Measurements from ENCODE around the gene VPS45. TPM values are rescaled to one million over a fixed set of nuclear protein-coding genes. Genes with fewer than 3 reads are reported as not detected.

The VPS45 gene
- total RNA-seq, 1 experiment from 2014 or later: 47.8 TPM

- BruUV-seq (replicated peaks): no TSS peak
- CTCF ChIA-PET: no interaction called here
- no peaks in the 10 kb centered on the region for H3K4me1 ChIP-seq (ENCODE audit: insufficient read depth, low read length)
- no peaks in the 10 kb centered on the region for H4K20me1 ChIP-seq (ENCODE audit: low read length)
- no peak overlapping the region for H2AFZ ChIP-seq (ENCODE audit: low read length)
- ATAC-seq (no peak), DNase-seq (no peak)
- no peak overlapping the region for H3K9ac ChIP-seq (ENCODE audit: low read length)
- no peak overlapping the region for H3K27ac ChIP-seq (ENCODE audit: low read length)
- H3K27me3 ChIP-seq (ENCODE audit: low read length): no peaks in the 10 kb centered on the region
- H3K4me3 ChIP-seq (ENCODE audit: low read length): no peak overlapping the region
- no peaks in the 10 kb centered on the region for H3K79me2 ChIP-seq (ENCODE audit: low read length)
- H3K4me2 ChIP-seq (ENCODE audit: low read length): no peak overlapping the region
- TF ChIP-seq CTCF (conservative IDR thresholded peaks at IDR 0.05; ENCODE audit: low read depth, low read length): no peak
- TF ChIP-seq EZH2phosphoT487 (IDR thresholded peaks at IDR 0.05; ENCODE audit: borderline replicate concordance, low read length): no peak
- TF ChIP-seq EZH2 (IDR thresholded peaks at IDR 0.05; ENCODE audit: low read length, unreplicated experiment): no peak
- H3F3A ChIP-seq (ENCODE audit: low read length, unreplicated experiment): no peaks in the 10 kb centered on the region
- no peaks in the 10 kb centered on the region for H3K9me3 ChIP-seq (ENCODE audit: low read length)
- no peaks in the 10 kb centered on the region for H3K9me2 ChIP-seq (replicated peaks; ENCODE audit: low read length)
- intact Hi-C loops (cut with micrococcal nuclease): no loop called here
- POLR2A ChIA-PET (ENCODE audit: unreplicated experiment): no interaction called here
- H3K36me3 ChIP-seq (ENCODE audit: low read depth, low read length): peaks cover 4% of the 10 kb centered on the region; the same call in 1 of the 2 replicates
Observed at GRCh38 chr1:150109586-150109985, 42.0 kb downstream of the VPS45 start.

- H3K9me3 ChIP-seq (ENCODE audit: low read length): no peaks in the 10 kb centered on the region
- BruUV-seq (replicated peaks): no TSS peak
- POLR2A ChIA-PET (ENCODE audit: unreplicated experiment): no interaction called here
- H3K4me3 ChIP-seq (ENCODE audit: low read length): no peak overlapping the region
- H3K9me2 ChIP-seq (replicated peaks; ENCODE audit: low read length): no peaks in the 10 kb centered on the region
- H4K20me1 ChIP-seq (ENCODE audit: low read length): no peaks in the 10 kb centered on the region
- H3F3A ChIP-seq (ENCODE audit: low read length, unreplicated experiment): no peaks in the 10 kb centered on the region
- no peaks in the 10 kb centered on the region for H3K4me1 ChIP-seq (ENCODE audit: insufficient read depth, low read length)
- no peak overlapping the region for H3K4me2 ChIP-seq (ENCODE audit: low read length)
- no peak overlapping the region for H3K9ac ChIP-seq (ENCODE audit: low read length)
- H3K27ac ChIP-seq (ENCODE audit: low read length): no peak overlapping the region
- CTCF ChIA-PET: no interaction called here
- no peaks in the 10 kb centered on the region for H3K79me2 ChIP-seq (ENCODE audit: low read length)
- DNase-seq (no peak), ATAC-seq (no peak)
- TF ChIP-seq CTCF (conservative IDR thresholded peaks at IDR 0.05; ENCODE audit: low read depth, low read length) (no peak), EZH2phosphoT487 (IDR thresholded peaks at IDR 0.05; ENCODE audit: borderline replicate concordance, low read length) (no peak), EZH2 (IDR thresholded peaks at IDR 0.05; ENCODE audit: low read length, unreplicated experiment) (no peak)
- no peak overlapping the region for H2AFZ ChIP-seq (ENCODE audit: low read length)
- H3K36me3 ChIP-seq (ENCODE audit: low read depth, low read length): no peaks in the 10 kb centered on the region; the same call in 1 of the 2 replicates
- intact Hi-C loops (cut with micrococcal nuclease): no loop called here
- H3K27me3 ChIP-seq (ENCODE audit: low read length): no peaks in the 10 kb centered on the region
Observed at GRCh38 chr1:150110116-150110515, 42.5 kb downstream of the VPS45 start.

GRCh38 chr1:150111670-150112069 is 44.1 kb downstream of the VPS45 start:
- no TSS peak for BruUV-seq (replicated peaks)
- intact Hi-C loops (cut with micrococcal nuclease): no loop called here
- CTCF ChIA-PET: no interaction called here

More at GRCh38 chr1:150111670-150112069, 44.1 kb downstream of the VPS45 start:
- TF ChIP-seq CTCF (conservative IDR thresholded peaks at IDR 0.05; ENCODE audit: low read depth, low read length): no peak
- no peak for TF ChIP-seq EZH2phosphoT487 (IDR thresholded peaks at IDR 0.05; ENCODE audit: borderline replicate concordance, low read length)
- no peak for TF ChIP-seq EZH2 (IDR thresholded peaks at IDR 0.05; ENCODE audit: low read length, unreplicated experiment)
- ATAC-seq: no peak
- H3K27ac ChIP-seq (ENCODE audit: low read length): no peak overlapping the region
- no peak overlapping the region for H3K9ac ChIP-seq (ENCODE audit: low read length)
- no peaks in the 10 kb centered on the region for H3F3A ChIP-seq (ENCODE audit: low read length, unreplicated experiment)
- H2AFZ ChIP-seq (ENCODE audit: low read length): no peak overlapping the region
- no peaks in the 10 kb centered on the region; the same call in 1 of the 2 replicates for H3K36me3 ChIP-seq (ENCODE audit: low read depth, low read length)
- POLR2A ChIA-PET (ENCODE audit: unreplicated experiment): no interaction called here
- H4K20me1 ChIP-seq (ENCODE audit: low read length): no peaks in the 10 kb centered on the region
- no peak overlapping the region for H3K4me3 ChIP-seq (ENCODE audit: low read length)
- H3K9me3 ChIP-seq (ENCODE audit: low read length): no peaks in the 10 kb centered on the region
- DNase-seq: no peak
- H3K27me3 ChIP-seq (ENCODE audit: low read length): no peaks in the 10 kb centered on the region
- H3K4me2 ChIP-seq (ENCODE audit: low read length): no peak overlapping the region
- no peaks in the 10 kb centered on the region for H3K9me2 ChIP-seq (replicated peaks; ENCODE audit: low read length)
- no peaks in the 10 kb centered on the region for H3K79me2 ChIP-seq (ENCODE audit: low read length)
- H3K4me1 ChIP-seq (ENCODE audit: insufficient read depth, low read length): no peaks in the 10 kb centered on the region

Data from PC-3 (cell line).